HEK293 (cell line): ENCODE measurements around the gene CPNE2.

Experiments
- CTCF ChIA-PET: fragments of 350-600 bp; formaldehyde crosslinking; extraction: SDS; loops from one replicate; lab custom pipeline; 2021; ENCODE audit warnings: antibody characterized with exemption; lab: Yijun Ruan, JAX
- POLR2A ChIA-PET: fragments of 300-600 bp; formaldehyde crosslinking; extraction: SDS; loops from one replicate; lab custom pipeline; 2020; ENCODE audit warnings: antibody characterized with exemption, inconsistent platforms; lab: Yijun Ruan, JAX
- H3K27ac ChIP-seq: fragments of 200-500 bp; sonication (Bioruptor generic); 2 replicates; pipeline ENCODE4 v1.5.1; 2014; ENCODE audit warnings: low read depth, low read length, control low read depth, inconsistent platforms; ENCODE audit errors: extremely low read depth
- H3K36me3 ChIP-seq, 2 experiments: fragments of 200-500 bp in 1 of 2; sonication (Bioruptor generic) in 1 of 2; 1 replicate in 1 of 2; 2 replicates in 1 of 2; pipeline ENCODE4 v1.5.1; 2014 to 2017; ENCODE audit warnings: inconsistent platforms in 2 of 2, low read length in 2 of 2; ENCODE audit not compliant: control insufficient read depth in 2 of 2, insufficient read depth in 1 of 2
- H3K4me1 ChIP-seq: fragments of 200-500 bp; sonication (Bioruptor generic); 2 replicates; pipeline ENCODE4 v1.5.1; 2014; ENCODE audit warnings: mild to moderate bottlenecking, low read length, inconsistent platforms; ENCODE audit not compliant: control insufficient read depth, insufficient read depth
- H3K4me3 ChIP-seq: 2 replicates; pipeline ENCODE4 v1.5.1; 2011; ENCODE audit warnings: low read depth, mild to moderate bottlenecking, control low read depth, low read length, moderate library complexity
- H3K9me3 ChIP-seq: fragments of 200-500 bp; sonication (Bioruptor generic); 2 replicates; pipeline ENCODE4 v1.5.1; 2014; ENCODE audit warnings: low read depth, low read length, inconsistent platforms; ENCODE audit not compliant: control insufficient read depth, insufficient read depth
- GFI1B ChIP-seq: fragments of 450-650 bp; formaldehyde crosslinking; IDR thresholded peaks from 2 replicates; pipeline ENCODE4 v1.5.1; 2016; ENCODE audit warnings: missing biosample characterization, missing genetic modification characterization
- IKZF3 ChIP-seq: fragments of 450-650 bp; IDR thresholded peaks from 2 replicates; pipeline ENCODE4 v1.5.0; 2018; ENCODE audit warnings: missing biosample characterization, mild to moderate bottlenecking, missing genetic modification characterization, moderate library complexity
- PRDM1 ChIP-seq: fragments of 450-650 bp; formaldehyde crosslinking; IDR thresholded peaks from 2 replicates; pipeline ENCODE4; 2016; ENCODE audit warnings: missing biosample characterization, missing genetic modification characterization
- REST ChIP-seq: fragments of 450-650 bp; formaldehyde crosslinking; IDR thresholded peaks from 2 replicates; pipeline ENCODE4 v1.5.1; 2016; ENCODE audit warnings: missing biosample characterization, missing genetic modification characterization
- SETDB1 ChIP-seq: IDR thresholded peaks from one replicate; pipeline ENCODE4 v1.6.1; 2017; ENCODE audit warnings: mild to moderate bottlenecking, low read length, moderate library complexity, mixed read lengths; ENCODE audit not compliant: insufficient read length
- SP2 ChIP-seq: fragments of 450-650 bp; formaldehyde crosslinking; IDR thresholded peaks from 2 replicates; pipeline ENCODE4 v1.5.1; 2016; ENCODE audit warnings: missing biosample characterization, missing genetic modification characterization
- SP7 ChIP-seq: fragments of 450-650 bp; formaldehyde crosslinking; IDR thresholded peaks from 2 replicates; pipeline ENCODE4 v1.5.1; 2016; ENCODE audit warnings: missing biosample characterization, missing genetic modification characterization
- YY2 ChIP-seq: fragments of 450-650 bp; formaldehyde crosslinking; IDR thresholded peaks from 2 replicates; pipeline ENCODE4 v1.5.1; 2016; ENCODE audit warnings: missing biosample characterization, missing genetic modification characterization
- ZBTB21 ChIP-seq: fragments of 450-650 bp; formaldehyde crosslinking; IDR thresholded peaks from 2 replicates; pipeline ENCODE4 v1.5.1; 2017; ENCODE audit warnings: missing biosample characterization, missing genetic modification characterization
- ZBTB8A ChIP-seq: fragments of 450-650 bp; formaldehyde crosslinking; IDR thresholded peaks from 2 replicates; pipeline ENCODE4 v1.5.1; 2016; ENCODE audit warnings: missing biosample characterization, missing genetic modification characterization
- ZNF157 ChIP-seq: fragments of 450-650 bp; formaldehyde crosslinking; IDR thresholded peaks from 2 replicates; pipeline ENCODE4 v1.5.1; 2016; ENCODE audit warnings: missing biosample characterization, missing genetic modification characterization
- ZNF302 ChIP-seq: fragments of 450-650 bp; formaldehyde crosslinking; IDR thresholded peaks from 2 replicates; pipeline ENCODE4 v1.5.1; 2016; ENCODE audit warnings: missing biosample characterization, missing genetic modification characterization, low read depth
- ZNF391 ChIP-seq: fragments of 450-650 bp; formaldehyde crosslinking; IDR thresholded peaks from 2 replicates; pipeline ENCODE4 v1.5.1; 2016; ENCODE audit warnings: low read depth, missing biosample characterization, missing genetic modification characterization, borderline replicate concordance
- ZNF394 ChIP-seq: fragments of 450-650 bp; formaldehyde crosslinking; IDR thresholded peaks from 2 replicates; pipeline ENCODE4 v1.5.1; 2016; ENCODE audit warnings: missing biosample characterization, missing genetic modification characterization, mild to moderate bottlenecking, moderate library complexity, borderline replicate concordance
- ZNF433 ChIP-seq: fragments of 450-650 bp; formaldehyde crosslinking; IDR thresholded peaks from 2 replicates; pipeline ENCODE4 v1.5.1; 2016; ENCODE audit warnings: missing biosample characterization, missing genetic modification characterization, low read depth
- ZNF510 ChIP-seq: fragments of 450-650 bp; formaldehyde crosslinking; IDR thresholded peaks from 2 replicates; pipeline ENCODE4 v1.5.1; 2018; ENCODE audit warnings: mild to moderate bottlenecking, missing genetic modification characterization, missing biosample characterization; ENCODE audit not compliant: insufficient replicate concordance
- ZNF596 ChIP-seq: fragments of 450-650 bp; IDR thresholded peaks from 2 replicates; pipeline ENCODE4 v1.5.0; 2018; ENCODE audit warnings: missing biosample characterization, mild to moderate bottlenecking, missing genetic modification characterization, moderate library complexity
- ZNF626 ChIP-seq: fragments of 450-650 bp; sonication (Bioruptor Pico); formaldehyde crosslinking; IDR thresholded peaks from 2 replicates; pipeline ENCODE4 v1.5.1; 2018; ENCODE audit warnings: missing biosample characterization, missing genetic modification characterization, inconsistent platforms
- ZNF629 ChIP-seq: fragments of 450-650 bp; formaldehyde crosslinking; IDR thresholded peaks from 2 replicates; pipeline ENCODE4 v1.5.1; 2017; ENCODE audit warnings: missing biosample characterization, missing genetic modification characterization
- TF ChIP-seq, protein P1 (sequence below): fragments of 450-650 bp; formaldehyde crosslinking; IDR thresholded peaks from 2 replicates; pipeline ENCODE4 v1.5.1; 2016; ENCODE audit warnings: missing biosample characterization, missing genetic modification characterization

The CPNE2 gene

GRCh38 chr16:57133886-57134285 is 41.5 kb downstream of the CPNE2 start:
- POLR2A ChIA-PET, result no interaction called here
- Histone ChIP-seq H3K4me3 (no peak overlapping the region), H3K27ac (no peak overlapping the region), H3K4me1 (no peaks in the 10 kb centered on the region)
- TF ChIP-seq SP7 (tag by site-specific recombination), result no peak
- no peak for TF ChIP-seq ZNF157 (tag by site-specific recombination)
- TF ChIP-seq ZNF433, result no peak
- TF ChIP-seq ZNF394, result no peak
- no peak for TF ChIP-seq ZNF626 (tag by site-specific recombination)
- no peak for TF ChIP-seq SETDB1
- no peak for TF ChIP-seq ZBTB8A (tag by site-specific recombination)
- TF ChIP-seq IKZF3 (tag by site-specific recombination), result no peak
- TF ChIP-seq ZNF391 (tag by site-specific recombination), result no peak
- no peak for TF ChIP-seq YY2
- TF ChIP-seq ZNF510 (tag by site-specific recombination), result no peak
- TF ChIP-seq ZNF629, result no peak
- no peak for TF ChIP-seq ZNF596 (tag by site-specific recombination)
- TF ChIP-seq ZBTB21, result no peak
- TF ChIP-seq, all 188 proteins: peak for 0
- Histone ChIP-seq H3K9me3 (no peaks in the 10 kb centered on the region), H3K36me3 (no peaks in the 10 kb centered on the region)
- CTCF ChIA-PET, result interaction anchor here (1.1 kb wide), 1 partner anchor 50 kb away, joined by 4 read pairs; no protein-coding TSS in a partner anchor

GRCh38 chr16:57134982-57135381 is 42.6 kb downstream of the CPNE2 start:
- POLR2A ChIA-PET, result no interaction called here
- peak; percentile 18; the same call in 1 of the 2 replicates for TF ChIP-seq SP2 (tag by site-specific recombination)
- TF ChIP-seq, protein P1, sequence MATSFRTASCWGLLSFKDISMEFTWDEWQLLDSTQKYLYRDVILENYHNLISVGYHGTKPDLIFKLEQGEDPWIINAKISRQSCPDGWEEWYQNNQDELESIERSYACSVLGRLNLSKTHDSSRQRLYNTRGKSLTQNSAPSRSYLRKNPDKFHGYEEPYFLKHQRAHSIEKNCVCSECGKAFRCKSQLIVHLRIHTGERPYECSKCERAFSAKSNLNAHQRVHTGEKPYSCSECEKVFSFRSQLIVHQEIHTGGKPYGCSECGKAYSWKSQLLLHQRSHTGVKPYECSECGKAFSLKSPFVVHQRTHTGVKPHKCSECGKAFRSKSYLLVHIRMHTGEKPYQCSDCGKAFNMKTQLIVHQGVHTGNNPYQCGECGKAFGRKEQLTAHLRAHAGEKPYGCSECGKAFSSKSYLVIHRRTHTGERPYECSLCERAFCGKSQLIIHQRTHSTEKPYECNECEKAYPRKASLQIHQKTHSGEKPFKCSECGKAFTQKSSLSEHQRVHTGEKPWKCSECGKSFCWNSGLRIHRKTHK, result no peak
- no peak for TF ChIP-seq PRDM1
- TF ChIP-seq GFI1B (tag by site-specific recombination), result no peak
- TF ChIP-seq REST (tag by site-specific recombination), result no peak
- no peak for TF ChIP-seq ZNF391 (tag by site-specific recombination)
- TF ChIP-seq ZNF302, result no peak
- no peak overlapping the region for H3K27ac ChIP-seq

More at GRCh38 chr16:57134982-57135381, 42.6 kb downstream of the CPNE2 start:
- CTCF ChIA-PET, result interaction anchor here (1.1 kb wide), 1 partner anchor 51 kb away, joined by 4 read pairs; no protein-coding TSS in a partner anchor
- Histone ChIP-seq H3K4me3 (no peak overlapping the region), H3K36me3 (no peaks in the 10 kb centered on the region), H3K9me3 (no peaks in the 10 kb centered on the region), H3K4me1 (no peaks in the 10 kb centered on the region)
